ENCODE measurements around the gene PLIN3.
"Not testable (repeated sequence)": the region's sequence is repeated elsewhere in the genome, so short reads cannot be mapped to it uniquely, and the experiment has no call there.

The PLIN3 gene

DNA sequence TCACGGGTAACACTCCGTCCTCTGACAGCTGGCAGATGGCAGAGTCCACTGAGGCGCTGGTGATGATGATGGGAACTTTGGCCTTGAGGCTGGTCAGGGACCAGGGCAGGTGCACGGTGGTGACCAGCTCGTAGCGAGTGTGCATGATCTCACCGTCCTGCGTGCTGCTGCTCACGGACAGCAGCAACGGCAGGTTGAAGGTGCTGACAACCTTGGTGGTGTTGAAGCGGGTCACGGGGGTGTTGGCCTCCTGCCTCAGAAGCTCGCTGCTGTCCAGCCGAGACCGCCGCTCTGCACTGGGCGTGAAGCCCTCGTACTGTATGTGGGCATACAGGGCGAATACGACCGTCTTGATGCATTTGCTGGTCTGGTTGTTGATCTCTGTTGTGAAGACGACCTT is 23.6 kb upstream of the PLIN3 start:
- Histone ChIP-seq H3K4me1 (ENCODE audit: control insufficient read depth in 2 of 2, insufficient read depth in 2 of 2, low read length in 2 of 2) (no peaks in the 10 kb centered on the region), H3K27me3 (ENCODE audit: control insufficient read depth in 2 of 2, insufficient read depth in 2 of 2, low read length in 2 of 2) (no peaks in the 10 kb centered on the region), H3K9me3 (ENCODE audit: control insufficient read depth in 2 of 2, low read length in 2 of 2) (no peaks in the 10 kb centered on the region), H3K36me3 (ENCODE audit: control insufficient read depth in 2 of 2, insufficient read depth in 2 of 2, low read length in 2 of 2) (no peaks in the 10 kb centered on the region), H3K4me3 (ENCODE audit: low read length in 2 of 2) (no peak overlapping the region), H3K27ac (ENCODE audit: low read depth in 2 of 2, low read length in 2 of 2) (no peak overlapping the region), H3K9ac (ENCODE audit: low read depth in 1 of 2, low read length in 2 of 2) (no peak overlapping the region)

DNA sequence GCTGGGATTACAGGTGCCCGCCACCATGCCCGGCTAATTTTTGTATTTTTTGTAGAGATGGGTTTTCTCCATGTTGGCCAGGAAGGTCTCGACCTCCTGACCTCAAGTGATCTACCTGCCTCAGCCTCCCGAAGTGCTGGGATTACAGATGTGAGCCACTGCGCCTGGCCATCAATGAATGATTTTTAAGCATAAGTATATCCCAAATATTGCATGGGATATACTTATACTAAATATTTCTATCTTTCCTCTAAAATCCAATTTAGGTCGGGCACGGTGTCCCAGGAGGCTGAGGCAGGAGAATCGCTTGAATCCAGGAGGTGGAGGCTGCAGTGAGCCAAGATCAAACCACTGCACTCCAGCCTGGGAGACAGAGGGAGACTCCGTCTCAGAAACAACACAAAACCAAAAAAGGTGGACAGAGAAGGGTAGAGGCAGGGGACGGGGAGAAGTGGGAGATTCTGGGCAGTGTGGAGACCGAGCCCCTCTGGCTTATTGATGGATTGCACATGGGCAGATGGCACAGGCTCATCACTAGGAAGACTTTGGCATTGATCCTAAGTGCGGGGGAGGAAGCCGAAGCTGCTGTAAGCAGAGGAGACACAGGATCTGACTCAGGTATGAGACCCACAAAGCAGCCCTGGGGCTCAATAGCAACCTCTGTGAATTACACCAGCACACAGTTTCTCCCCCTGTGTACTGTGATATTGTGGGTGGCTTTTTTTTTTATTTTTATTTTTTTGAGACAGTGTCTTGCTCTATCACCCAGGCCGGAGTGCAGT is 21.8 kb upstream of the PLIN3 start:
- no peaks in the 10 kb centered on the region for H3K9me3 ChIP-seq (ENCODE audit: control insufficient read depth in 2 of 2, low read length in 2 of 2)
- H3K27ac ChIP-seq (ENCODE audit: low read depth in 2 of 2, low read length in 2 of 2): no peak overlapping the region
- H3K27me3 ChIP-seq (ENCODE audit: control insufficient read depth in 2 of 2, insufficient read depth in 2 of 2, low read length in 2 of 2): no peaks in the 10 kb centered on the region
- H3K9ac ChIP-seq (ENCODE audit: low read depth in 1 of 2, low read length in 2 of 2): no peak overlapping the region
- no peaks in the 10 kb centered on the region for H3K36me3 ChIP-seq (ENCODE audit: control insufficient read depth in 2 of 2, insufficient read depth in 2 of 2, low read length in 2 of 2)
- no peak overlapping the region for H3K4me3 ChIP-seq (ENCODE audit: low read length in 2 of 2)
- H3K4me1 ChIP-seq (ENCODE audit: control insufficient read depth in 2 of 2, insufficient read depth in 2 of 2, low read length in 2 of 2): no peaks in the 10 kb centered on the region

- not testable (repeated sequence) for H3K4me3 ChIP-seq (ENCODE audit: low read length in 2 of 2); H3K27me3 ChIP-seq (ENCODE audit: control insufficient read depth in 2 of 2, insufficient read depth in 2 of 2, low read length in 2 of 2); H3K36me3 ChIP-seq (ENCODE audit: control insufficient read depth in 2 of 2, insufficient read depth in 2 of 2, low read length in 2 of 2); H3K27ac ChIP-seq (ENCODE audit: low read depth in 2 of 2, low read length in 2 of 2); H3K4me1 ChIP-seq (ENCODE audit: control insufficient read depth in 2 of 2, insufficient read depth in 2 of 2, low read length in 2 of 2); H3K9me3 ChIP-seq (ENCODE audit: control insufficient read depth in 2 of 2, low read length in 2 of 2); H3K9ac ChIP-seq (ENCODE audit: low read depth in 1 of 2, low read length in 2 of 2)
These were observed 20.3 kb upstream of the PLIN3 start for GRCh38 chr19:4887803-4888202.

GRCh38 chr19:4884993-4885392 is 17.5 kb upstream of the PLIN3 start:
- not testable (repeated sequence) for H3K27me3 ChIP-seq (ENCODE audit: control insufficient read depth in 2 of 2, insufficient read depth in 2 of 2, low read length in 2 of 2); H3K4me3 ChIP-seq (ENCODE audit: low read length in 2 of 2); H3K9ac ChIP-seq (ENCODE audit: low read depth in 1 of 2, low read length in 2 of 2); H3K27ac ChIP-seq (ENCODE audit: low read depth in 2 of 2, low read length in 2 of 2); H3K9me3 ChIP-seq (ENCODE audit: control insufficient read depth in 2 of 2, low read length in 2 of 2); H3K4me1 ChIP-seq (ENCODE audit: control insufficient read depth in 2 of 2, insufficient read depth in 2 of 2, low read length in 2 of 2); H3K36me3 ChIP-seq (ENCODE audit: control insufficient read depth in 2 of 2, insufficient read depth in 2 of 2, low read length in 2 of 2)

DNA sequence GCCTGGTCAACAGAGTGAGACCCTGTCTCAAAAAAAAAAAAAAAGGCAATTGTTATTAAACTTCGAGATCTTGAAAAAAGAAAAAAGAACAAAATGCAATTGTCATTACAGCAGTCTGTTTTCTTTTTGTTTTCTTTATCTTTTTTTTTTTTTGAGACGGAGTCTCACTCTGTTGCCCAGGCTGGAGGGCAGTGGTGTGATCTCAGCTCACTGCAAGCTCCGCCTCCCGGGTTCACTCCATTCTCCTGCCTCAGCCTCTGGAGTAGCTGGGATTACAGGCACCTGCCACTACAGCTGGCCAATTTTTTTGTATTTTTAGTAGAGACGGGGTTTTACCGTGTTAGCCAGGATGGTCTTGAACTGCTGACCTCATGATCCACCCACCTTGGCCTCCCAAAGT is 15.4 kb upstream of the PLIN3 start:
- not testable (repeated sequence) for H3K4me1 ChIP-seq (ENCODE audit: control insufficient read depth in 2 of 2, insufficient read depth in 2 of 2, low read length in 2 of 2); H3K36me3 ChIP-seq (ENCODE audit: control insufficient read depth in 2 of 2, insufficient read depth in 2 of 2, low read length in 2 of 2); H3K9ac ChIP-seq (ENCODE audit: low read depth in 1 of 2, low read length in 2 of 2); H3K27ac ChIP-seq (ENCODE audit: low read depth in 2 of 2, low read length in 2 of 2); H3K27me3 ChIP-seq (ENCODE audit: control insufficient read depth in 2 of 2, insufficient read depth in 2 of 2, low read length in 2 of 2); H3K4me3 ChIP-seq (ENCODE audit: low read length in 2 of 2); H3K9me3 ChIP-seq (ENCODE audit: control insufficient read depth in 2 of 2, low read length in 2 of 2)

GRCh38 chr19:4879041-4879440 is 11.6 kb upstream of the PLIN3 start:
- H3K9me3 ChIP-seq (ENCODE audit: control insufficient read depth in 2 of 2, low read length in 2 of 2): no peaks in the 10 kb centered on the region
- H3K4me1 ChIP-seq (ENCODE audit: control insufficient read depth in 2 of 2, insufficient read depth in 2 of 2, low read length in 2 of 2): no peaks in the 10 kb centered on the region
- no peak overlapping the region for H3K27ac ChIP-seq (ENCODE audit: low read depth in 2 of 2, low read length in 2 of 2)
- no peaks in the 10 kb centered on the region for H3K36me3 ChIP-seq (ENCODE audit: control insufficient read depth in 2 of 2, insufficient read depth in 2 of 2, low read length in 2 of 2)
- no peak overlapping the region for H3K4me3 ChIP-seq (ENCODE audit: low read length in 2 of 2)
- H3K9ac ChIP-seq (ENCODE audit: low read depth in 1 of 2, low read length in 2 of 2): no peak overlapping the region
- no peaks in the 10 kb centered on the region for H3K27me3 ChIP-seq (ENCODE audit: control insufficient read depth in 2 of 2, insufficient read depth in 2 of 2, low read length in 2 of 2)

DNA sequence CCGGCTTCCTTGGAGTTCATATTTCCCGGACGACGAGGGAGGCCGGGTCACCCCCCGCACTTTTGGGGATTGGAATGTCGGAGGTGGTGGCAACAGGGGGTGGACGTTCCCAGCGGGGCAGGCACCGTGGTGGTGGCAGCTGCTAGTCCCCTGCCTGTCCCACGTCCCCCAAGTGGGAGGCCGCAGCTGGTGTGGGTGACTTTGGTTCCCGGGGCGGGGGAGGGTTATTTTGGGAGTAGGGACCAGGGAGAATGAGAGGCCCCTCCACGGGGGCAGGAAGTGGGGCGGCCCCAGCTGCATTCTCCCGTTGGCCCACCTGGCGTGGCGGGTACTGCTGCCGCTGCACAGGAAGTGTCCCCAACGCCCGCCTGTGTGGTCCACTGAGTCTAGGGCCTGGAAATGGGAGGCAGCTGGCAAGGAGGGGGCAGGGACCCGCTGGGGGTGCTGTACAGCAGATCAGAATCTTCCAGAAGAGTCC is 11.1 kb upstream of the PLIN3 start:
- Histone ChIP-seq H3K27me3 (ENCODE audit: control insufficient read depth in 2 of 2, insufficient read depth in 2 of 2, low read length in 2 of 2) (no peaks in the 10 kb centered on the region), H3K9me3 (ENCODE audit: control insufficient read depth in 2 of 2, low read length in 2 of 2) (no peaks in the 10 kb centered on the region), H3K4me3 (ENCODE audit: low read length in 2 of 2) (no peak overlapping the region), H3K4me1 (ENCODE audit: control insufficient read depth in 2 of 2, insufficient read depth in 2 of 2, low read length in 2 of 2) (no peaks in the 10 kb centered on the region), H3K36me3 (ENCODE audit: control insufficient read depth in 2 of 2, insufficient read depth in 2 of 2, low read length in 2 of 2) (no peaks in the 10 kb centered on the region), H3K27ac (ENCODE audit: low read depth in 2 of 2, low read length in 2 of 2) (no peak overlapping the region), H3K9ac (ENCODE audit: low read depth in 1 of 2, low read length in 2 of 2) (no peak overlapping the region)

GRCh38 chr19:4877753-4878490 is 10.5 kb upstream of the PLIN3 start:
- Histone ChIP-seq H3K4me3 (ENCODE audit: low read length in 2 of 2) (no peak overlapping the region), H3K9ac (ENCODE audit: low read depth in 1 of 2, low read length in 2 of 2) (no peak overlapping the region), H3K9me3 (ENCODE audit: control insufficient read depth in 2 of 2, low read length in 2 of 2) (no peaks in the 10 kb centered on the region), H3K36me3 (ENCODE audit: control insufficient read depth in 2 of 2, insufficient read depth in 2 of 2, low read length in 2 of 2) (no peaks in the 10 kb centered on the region), H3K4me1 (ENCODE audit: control insufficient read depth in 2 of 2, insufficient read depth in 2 of 2, low read length in 2 of 2) (no peaks in the 10 kb centered on the region), H3K27me3 (ENCODE audit: control insufficient read depth in 2 of 2, insufficient read depth in 2 of 2, low read length in 2 of 2) (no peaks in the 10 kb centered on the region), H3K27ac (ENCODE audit: low read depth in 2 of 2, low read length in 2 of 2) (no peak overlapping the region)

GRCh38 chr19:4873930-4874329 is 6.5 kb upstream of the PLIN3 start:
- H3K9me3 ChIP-seq (ENCODE audit: control insufficient read depth in 2 of 2, low read length in 2 of 2): no peaks in the 10 kb centered on the region
- peaks cover 2 to 3% of the 10 kb centered on the region in 2 donors for H3K4me1 ChIP-seq (ENCODE audit: control insufficient read depth in 2 of 2, insufficient read depth in 2 of 2, low read length in 2 of 2)
- no peak overlapping the region for H3K27ac ChIP-seq (ENCODE audit: low read depth in 2 of 2, low read length in 2 of 2)
- no peak overlapping the region for H3K9ac ChIP-seq (ENCODE audit: low read depth in 1 of 2, low read length in 2 of 2)
- H3K4me3 ChIP-seq (ENCODE audit: low read length in 2 of 2): no peak overlapping the region
- H3K27me3 ChIP-seq (ENCODE audit: control insufficient read depth in 2 of 2, insufficient read depth in 2 of 2, low read length in 2 of 2): no peaks in the 10 kb centered on the region
- no peaks in the 10 kb centered on the region for H3K36me3 ChIP-seq (ENCODE audit: control insufficient read depth in 2 of 2, insufficient read depth in 2 of 2, low read length in 2 of 2)

GRCh38 chr19:4871711-4872110 is 4.2 kb upstream of the PLIN3 start:
- Histone ChIP-seq H3K9ac (ENCODE audit: low read depth in 1 of 2, low read length in 2 of 2) (no peak overlapping the region), H3K4me3 (ENCODE audit: low read length in 2 of 2) (no peak overlapping the region), H3K27me3 (ENCODE audit: control insufficient read depth in 2 of 2, insufficient read depth in 2 of 2, low read length in 2 of 2) (no peaks in the 10 kb centered on the region), H3K4me1 (ENCODE audit: control insufficient read depth in 2 of 2, insufficient read depth in 2 of 2, low read length in 2 of 2) (peaks cover 6 to 11% of the 10 kb centered on the region in 2 donors), H3K9me3 (ENCODE audit: control insufficient read depth in 2 of 2, low read length in 2 of 2) (no peaks in the 10 kb centered on the region), H3K36me3 (ENCODE audit: control insufficient read depth in 2 of 2, insufficient read depth in 2 of 2, low read length in 2 of 2) (no peaks in the 10 kb centered on the region), H3K27ac (ENCODE audit: low read depth in 2 of 2, low read length in 2 of 2) (no peak overlapping the region)
